NCI-H1105 (cell line): ENCODE data around the gene FOXP1.
"Not testable (repeated sequence)": the region's sequence is repeated elsewhere in the genome, so short reads cannot be mapped to it uniquely, and the experiment has no call there.

Experiments used
- DNase-seq: peaks from one replicate; lab custom pipeline; 2025; lab: John Stamatoyannopoulos, UW

The FOXP1 gene

DNA sequence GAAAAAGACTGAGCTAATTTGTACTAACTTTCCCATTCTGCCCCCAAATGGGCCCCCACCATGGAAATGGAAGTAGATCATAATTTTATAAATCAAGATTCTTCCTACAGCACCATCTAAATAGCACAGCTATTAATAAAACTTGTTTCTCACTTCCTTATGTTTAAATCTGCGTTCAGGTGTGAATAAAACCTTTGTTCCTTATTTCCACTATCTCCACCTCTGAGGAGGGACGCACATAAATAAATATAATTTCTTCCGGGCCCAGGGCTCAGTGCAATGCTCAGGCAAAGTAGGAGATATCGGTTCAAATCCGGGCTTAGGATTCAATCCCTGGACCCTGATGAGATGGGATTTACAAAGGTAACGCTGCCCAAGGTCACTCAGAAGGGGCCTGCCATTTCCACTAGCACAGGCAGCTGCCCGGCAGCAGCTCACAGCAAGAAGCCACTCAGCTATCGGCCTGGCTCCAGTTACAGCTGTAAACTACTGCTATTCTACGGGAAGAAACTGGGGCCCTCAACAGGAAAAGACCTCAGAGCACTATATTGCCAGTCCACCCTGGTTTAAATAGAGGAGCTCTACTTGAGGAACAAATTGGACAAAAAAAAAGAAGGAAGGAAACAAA is 52.5 kb downstream of the FOXP1 start:
- no peak for DNase-seq

DNA sequence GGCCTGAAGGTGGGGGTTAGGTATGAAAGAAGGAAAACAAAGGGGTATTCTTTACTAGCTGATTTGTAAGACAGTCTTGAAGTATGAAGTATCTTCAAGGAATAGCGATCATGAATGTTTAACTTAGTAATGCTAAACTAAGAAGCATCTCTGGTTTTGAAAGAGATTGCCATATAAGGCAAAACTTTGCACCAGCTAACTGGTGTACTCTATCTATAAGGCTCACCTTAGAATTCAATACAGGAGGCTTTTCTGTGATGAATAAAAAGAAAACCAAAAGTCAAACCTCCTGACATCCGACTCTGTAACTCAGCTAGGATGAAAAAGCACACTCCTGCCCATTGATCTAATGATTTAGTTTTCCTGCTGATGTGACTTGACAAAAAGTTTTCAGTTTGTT is 54.7 kb downstream of the FOXP1 start:
- no peak for DNase-seq

GRCh38 chr3:71526448-71526847 is 57.1 kb downstream of the FOXP1 start:
- DNase-seq = not testable (repeated sequence)

GRCh38 chr3:71525391-71525790 is 58.1 kb downstream of the FOXP1 start:
- no peak for DNase-seq

- DNase-seq = no peak
These were observed 58.9 kb downstream of the FOXP1 start for GRCh38 chr3:71524672-71525071.

GRCh38 chr3:71523628-71524027 is 59.9 kb downstream of the FOXP1 start:
- no peak for DNase-seq

DNA sequence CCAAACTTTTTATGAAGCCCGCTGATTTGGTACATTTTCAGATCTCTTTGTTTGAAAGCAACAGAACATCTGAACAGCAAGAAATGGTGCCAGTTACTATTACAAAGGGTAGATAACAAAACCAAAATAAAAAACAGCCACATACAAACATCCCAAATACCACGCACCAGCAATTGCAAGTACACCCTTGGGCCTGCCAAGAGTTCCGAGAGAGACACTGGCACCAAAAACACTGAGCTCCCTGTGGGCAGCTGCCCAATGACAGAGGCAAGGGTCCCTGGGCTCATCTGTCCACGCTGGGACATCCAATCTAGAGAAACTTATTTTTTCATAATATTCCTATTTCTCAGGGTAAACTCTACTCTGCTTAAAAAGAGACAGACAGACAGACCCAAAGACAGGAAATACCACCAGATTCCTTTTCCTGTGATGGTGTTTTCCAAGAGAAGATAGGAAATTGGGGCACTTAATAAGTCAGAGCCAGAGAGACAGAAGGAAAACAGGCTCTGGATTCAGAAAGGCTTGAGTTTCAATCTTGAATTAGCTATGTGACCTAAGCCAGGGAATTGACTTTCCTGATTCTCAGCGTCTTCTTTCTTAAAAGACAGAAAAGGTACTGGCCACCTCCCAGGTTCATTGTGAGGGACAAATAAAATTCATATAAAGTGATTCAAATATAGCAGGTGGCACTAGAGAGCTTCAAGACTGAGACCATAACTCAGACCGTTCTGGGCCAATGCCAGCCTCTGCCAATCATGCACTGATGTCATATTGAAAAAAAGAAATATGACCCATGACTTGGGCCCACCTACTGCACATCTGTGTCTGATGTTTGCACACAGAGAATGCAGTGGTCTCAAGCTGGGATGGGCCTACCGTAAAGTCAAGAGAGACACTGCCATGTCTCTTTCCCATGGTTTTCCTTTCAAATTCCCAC is 61.3 kb downstream of the FOXP1 start:
- DNase-seq = no peak

GRCh38 chr3:71521021-71521352 is 62.5 kb downstream of the FOXP1 start:
- DNase-seq = no peak

DNA sequence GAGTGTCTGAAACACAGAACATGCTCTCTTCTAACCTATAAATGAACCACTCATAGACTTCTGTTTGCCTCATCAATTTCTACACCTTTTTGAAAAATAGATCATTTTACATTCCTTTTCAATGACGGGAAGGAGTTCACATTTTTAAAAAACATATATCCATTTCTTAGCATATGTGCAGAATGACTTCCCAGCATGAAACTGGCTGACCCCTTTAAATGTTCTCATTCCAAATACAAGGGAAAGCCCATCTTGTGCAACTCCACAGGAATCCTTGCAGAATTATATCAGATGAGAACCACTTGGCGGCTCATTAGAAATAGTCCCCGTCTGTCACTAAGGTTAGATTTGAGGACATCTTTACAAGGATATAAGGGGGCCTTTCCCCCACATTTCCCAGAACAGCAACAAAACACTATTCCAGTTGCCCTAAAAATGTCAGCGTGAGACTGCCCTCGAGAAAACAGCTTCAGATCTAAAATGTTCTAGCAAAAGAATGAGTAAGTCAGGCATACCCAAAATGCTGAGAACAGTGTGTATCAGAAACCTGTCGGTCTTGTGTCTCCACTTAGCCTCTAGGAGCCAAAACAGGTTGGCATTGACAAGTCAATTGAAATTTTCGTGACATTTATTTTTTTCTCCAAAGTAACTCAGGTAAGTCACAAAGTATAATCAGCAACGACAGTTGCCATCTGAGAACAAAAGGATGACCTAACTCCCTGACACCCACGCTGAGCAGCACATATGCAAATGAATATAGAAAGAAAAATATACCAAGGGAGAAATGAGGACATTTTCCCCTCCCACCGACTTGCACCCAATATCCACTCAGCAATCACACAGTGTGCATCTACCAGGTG is 63.1 kb downstream of the FOXP1 start:
- no peak for DNase-seq

- no peak for DNase-seq
These were observed 65.4 kb downstream of the FOXP1 start for GRCh38 chr3:71518089-71518488.

- DNase-seq = no peak
These were observed 66.2 kb downstream of the FOXP1 start for GRCh38 chr3:71517271-71517791.

GRCh38 chr3:71515636-71516365 is 67.7 kb downstream of the FOXP1 start:
- no peak for DNase-seq

DNA sequence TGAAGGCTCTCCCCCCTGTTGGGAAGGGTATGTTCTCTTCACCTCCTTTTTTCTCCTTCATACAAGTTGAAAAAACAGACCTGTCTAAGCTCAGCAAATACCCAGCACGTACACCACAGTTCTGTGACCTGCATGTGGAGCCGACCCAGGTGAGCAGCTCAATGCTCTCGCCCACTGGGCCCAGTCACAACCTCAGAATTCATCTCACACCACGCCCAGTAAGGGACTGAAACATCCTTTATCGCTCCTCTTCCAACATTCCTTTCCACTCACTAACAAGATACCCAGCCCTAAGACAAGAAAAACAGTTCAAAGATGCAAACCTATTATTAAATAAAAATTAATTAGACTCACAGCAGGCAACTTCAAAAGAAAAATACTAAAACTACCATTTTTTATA is 68.9 kb downstream of the FOXP1 start:
- no peak for DNase-seq

- no peak for DNase-seq
These were observed 70.0 kb downstream of the FOXP1 start for GRCh38 chr3:71513515-71513914.

DNA sequence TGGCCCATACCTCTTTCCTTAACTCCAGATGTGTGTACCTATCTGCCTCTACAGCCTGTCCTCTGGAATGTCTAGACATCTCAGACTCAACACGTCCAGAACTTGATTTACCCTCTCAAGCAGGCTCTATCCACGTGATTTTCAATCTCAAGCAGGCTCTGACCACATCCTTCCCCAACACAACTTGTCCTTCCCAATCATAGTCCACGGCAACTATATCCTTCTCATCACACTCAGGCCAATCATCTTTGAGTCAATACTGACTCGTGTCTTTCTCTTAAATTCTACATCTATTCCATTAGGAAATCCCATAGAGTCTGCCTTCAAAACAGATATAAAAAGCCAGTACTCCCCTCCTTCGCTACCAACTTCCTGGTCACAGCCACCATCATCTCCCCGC is 70.4 kb downstream of the FOXP1 start:
- DNase-seq = no peak

DNA sequence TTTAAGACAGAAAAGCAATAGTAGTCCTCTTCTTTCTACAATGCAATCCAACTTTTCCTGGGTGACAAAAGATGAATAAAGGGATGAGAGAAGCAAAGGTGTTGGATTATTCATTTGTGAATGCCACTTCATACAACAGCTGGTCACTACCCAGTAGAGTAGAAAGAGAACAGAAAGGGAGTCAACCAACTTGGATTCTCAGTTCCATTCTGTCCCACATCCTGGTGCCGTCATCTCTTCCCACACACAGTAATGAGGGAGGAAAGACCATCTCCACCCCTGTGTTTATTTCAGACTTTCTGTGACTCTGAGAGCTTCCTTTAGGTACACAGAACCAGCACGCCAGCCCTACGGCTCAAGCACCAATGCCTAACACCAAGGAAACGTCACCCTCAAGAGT is 71.0 kb downstream of the FOXP1 start:
- DNase-seq = no peak

GRCh38 chr3:71512000-71512399 is 71.5 kb downstream of the FOXP1 start:
- no peak for DNase-seq

DNA sequence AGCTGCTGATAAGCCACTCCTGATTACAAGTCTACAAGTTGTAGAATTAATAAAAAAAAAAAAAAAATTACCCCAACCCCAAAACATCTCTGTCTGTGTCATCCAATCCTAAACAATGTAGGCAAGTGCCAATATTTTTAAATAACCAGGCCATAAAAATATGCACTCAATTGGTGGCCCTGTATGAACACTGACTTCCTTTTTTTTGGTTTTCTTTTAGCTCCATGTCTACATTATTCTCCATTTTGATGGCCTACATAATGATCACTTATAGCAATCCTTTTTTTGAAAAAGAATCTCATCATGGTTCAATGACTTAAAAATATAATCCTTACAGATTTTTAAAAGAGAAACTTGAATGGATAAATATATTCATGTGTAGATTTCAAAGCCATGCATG is 72.1 kb downstream of the FOXP1 start:
- DNase-seq = no peak

DNA sequence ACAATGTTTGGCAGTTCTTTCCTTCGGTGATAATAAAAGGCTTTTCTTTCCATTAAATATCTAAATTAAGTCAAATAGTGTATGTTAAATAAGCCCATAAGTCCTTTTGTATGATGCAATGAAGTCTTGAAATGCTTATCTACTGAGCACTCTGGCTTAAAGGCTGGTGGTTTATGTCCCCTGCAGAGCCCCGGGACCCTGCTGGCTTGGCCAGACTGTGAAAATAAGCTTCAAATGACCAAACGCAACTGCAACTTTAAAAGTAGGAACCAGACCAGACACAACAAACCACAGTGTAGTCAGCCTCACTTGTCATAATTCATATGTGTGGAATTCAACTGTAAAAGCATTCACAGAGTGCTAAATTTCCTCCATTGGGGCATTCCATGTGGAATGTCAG is 72.5 kb downstream of the FOXP1 start:
- no peak for DNase-seq

- DNase-seq = no peak
These were observed 73.0 kb downstream of the FOXP1 start for GRCh38 chr3:71510510-71510909.

DNA sequence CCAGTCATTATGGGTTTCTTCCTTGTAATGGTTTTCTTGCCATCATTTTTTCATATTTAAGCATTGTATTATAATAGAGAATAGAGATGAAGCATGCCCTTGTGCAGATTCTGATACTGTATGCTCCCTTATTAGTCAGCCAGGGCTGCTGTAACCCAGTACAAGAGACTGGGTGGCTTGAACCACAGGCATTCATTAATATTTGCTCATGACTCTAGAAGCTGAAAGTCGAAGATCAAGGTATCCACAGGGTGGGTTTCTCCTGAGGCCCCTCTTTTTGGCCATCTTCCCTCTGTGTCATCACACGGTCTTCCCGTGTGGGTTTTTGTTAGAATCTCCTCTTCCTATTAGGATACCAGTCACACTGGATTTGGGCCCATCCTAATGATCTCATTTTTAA is 74.5 kb downstream of the FOXP1 start:
- DNase-seq = no peak
